NCI-H526 treated with DMSO at 0.1 percent for 48 hours (cell line): ENCODE measurements around the gene RFX1.
A peak's percentile ranks its signal among the peaks of the same experiment; 100 is the strongest.
"Not testable (repeated sequence)": the region's sequence is repeated elsewhere in the genome, so short reads cannot be mapped to it uniquely, and the experiment has no call there.

Experiments used
- DNase-seq: peaks from one replicate; lab custom pipeline; 2025; lab: John Stamatoyannopoulos, UW

The RFX1 gene

DNA sequence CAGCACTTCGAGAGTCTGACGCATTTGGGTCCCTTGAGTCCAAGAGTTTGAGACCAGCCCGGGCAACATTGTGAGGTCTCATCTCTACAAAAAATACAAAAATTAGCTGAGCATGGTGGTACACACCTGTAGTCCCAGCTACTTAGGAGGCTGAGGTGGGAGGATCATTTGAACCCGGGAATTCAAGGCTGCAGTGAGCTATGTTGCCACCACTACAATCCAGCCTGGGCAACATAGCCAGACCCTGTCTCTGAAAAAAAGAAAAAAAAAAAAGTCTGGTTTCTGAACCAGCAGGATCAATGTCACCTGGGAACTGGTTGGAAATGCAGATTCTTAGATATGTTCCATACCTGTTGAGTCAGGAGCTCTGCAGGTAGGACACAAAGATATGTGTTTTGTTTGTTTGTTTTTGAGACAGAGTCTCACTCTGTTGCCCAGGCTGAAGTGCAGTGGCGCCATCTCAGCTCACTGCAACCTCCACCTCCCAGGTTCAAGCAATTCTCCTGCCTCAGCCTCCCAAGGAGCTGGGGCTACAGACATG is 20.6 kb upstream of the RFX1 start:
- DNase-seq: not testable (repeated sequence)

GRCh38 chr19:14023404-14024235 is 17.5 kb upstream of the RFX1 start:
- DNase-seq: no peak

DNA sequence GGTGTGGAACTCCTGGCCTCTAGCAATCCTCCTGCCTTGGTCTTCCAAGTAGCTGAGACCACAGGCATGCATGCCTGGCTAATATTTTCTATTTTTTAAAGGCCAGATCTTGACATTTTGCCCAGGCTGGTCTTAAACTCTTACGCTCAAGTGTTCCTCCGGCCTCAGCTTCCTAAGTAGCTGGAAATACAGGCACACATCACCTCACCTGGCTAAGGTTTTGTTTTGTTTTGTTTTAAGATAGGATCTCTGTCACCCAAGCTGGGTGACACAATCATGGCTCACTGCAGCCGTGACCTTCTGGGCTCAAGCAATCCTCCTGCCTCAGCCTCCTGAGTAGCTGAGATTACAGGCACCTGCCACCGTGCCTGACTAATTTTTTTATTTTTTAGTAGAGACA is 16.3 kb upstream of the RFX1 start:
- no peak for DNase-seq

DNA sequence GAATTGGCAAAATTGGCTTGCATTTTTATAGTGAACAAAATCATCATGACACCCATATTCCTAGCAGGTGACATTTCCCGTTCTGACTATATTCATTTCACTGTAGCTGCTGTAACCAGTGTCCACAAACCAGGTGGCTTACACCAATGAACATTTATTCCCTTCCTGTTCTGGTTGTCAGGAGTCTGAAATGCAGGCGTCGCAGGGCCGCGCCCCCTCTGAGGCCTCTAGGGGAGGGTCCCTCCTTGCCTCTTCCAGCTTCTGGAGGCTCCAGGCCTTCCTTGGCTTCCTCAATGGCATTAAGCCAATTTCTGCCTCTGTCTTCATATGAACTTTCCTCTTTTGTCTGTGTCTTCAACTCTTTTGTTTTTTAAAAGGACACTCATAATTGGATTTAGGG is 15.4 kb upstream of the RFX1 start:
- DNase-seq: no peak

- DNase-seq: not testable (repeated sequence)
Observed at GRCh38 chr19:14019739-14020138, 13.6 kb upstream of the RFX1 start.

DNA sequence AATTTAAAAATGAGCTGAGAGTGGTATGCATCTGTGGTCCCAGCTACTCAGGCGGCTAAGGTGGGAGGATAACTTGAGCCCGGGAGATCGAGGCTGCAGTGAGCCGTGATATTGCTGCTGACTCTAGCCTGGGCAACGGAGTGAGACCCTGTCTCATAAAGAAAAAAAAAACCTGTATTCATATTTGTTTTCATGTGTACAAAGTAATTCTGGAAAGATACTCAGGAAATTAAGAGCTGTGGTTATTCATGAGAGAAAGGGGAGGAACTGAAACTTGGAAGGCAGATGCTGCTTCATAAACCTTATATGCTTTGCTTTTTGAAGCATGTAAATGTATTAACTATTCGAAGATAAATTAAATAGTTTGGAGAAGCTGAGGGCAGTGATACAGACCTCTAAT is 13.0 kb upstream of the RFX1 start:
- DNase-seq: no peak

DNA sequence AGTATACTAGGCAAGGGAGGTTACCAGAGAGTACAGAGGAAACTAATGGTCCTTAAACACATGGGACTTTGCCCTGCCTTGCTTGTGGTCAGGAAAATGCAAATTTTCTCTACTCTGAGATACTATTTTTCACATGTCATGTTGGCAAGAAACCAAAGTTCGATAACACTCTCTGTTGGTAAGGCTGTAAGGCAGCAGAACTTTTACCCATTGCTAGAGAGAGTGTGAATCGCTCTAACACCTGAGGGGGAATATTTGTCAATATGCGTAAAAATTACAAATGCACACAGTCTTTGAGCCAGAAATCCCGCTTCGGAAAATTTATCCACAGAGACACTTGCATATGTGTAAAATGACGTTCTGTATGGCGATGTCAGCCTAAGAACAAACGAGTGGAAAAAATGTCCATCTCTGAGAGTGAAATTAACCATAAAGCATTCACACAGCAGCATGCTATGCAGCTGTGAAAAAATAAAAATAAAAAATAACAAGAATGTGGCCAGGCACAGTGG is 9.5 kb upstream of the RFX1 start:
- peak; percentile 64 for DNase-seq

- no peak for DNase-seq
Observed at GRCh38 chr19:14012378-14012915, 6.3 kb upstream of the RFX1 start.

- DNase-seq: no peak
Observed at GRCh38 chr19:14006766-14007562, 844 bp upstream of the RFX1 start.

DNA sequence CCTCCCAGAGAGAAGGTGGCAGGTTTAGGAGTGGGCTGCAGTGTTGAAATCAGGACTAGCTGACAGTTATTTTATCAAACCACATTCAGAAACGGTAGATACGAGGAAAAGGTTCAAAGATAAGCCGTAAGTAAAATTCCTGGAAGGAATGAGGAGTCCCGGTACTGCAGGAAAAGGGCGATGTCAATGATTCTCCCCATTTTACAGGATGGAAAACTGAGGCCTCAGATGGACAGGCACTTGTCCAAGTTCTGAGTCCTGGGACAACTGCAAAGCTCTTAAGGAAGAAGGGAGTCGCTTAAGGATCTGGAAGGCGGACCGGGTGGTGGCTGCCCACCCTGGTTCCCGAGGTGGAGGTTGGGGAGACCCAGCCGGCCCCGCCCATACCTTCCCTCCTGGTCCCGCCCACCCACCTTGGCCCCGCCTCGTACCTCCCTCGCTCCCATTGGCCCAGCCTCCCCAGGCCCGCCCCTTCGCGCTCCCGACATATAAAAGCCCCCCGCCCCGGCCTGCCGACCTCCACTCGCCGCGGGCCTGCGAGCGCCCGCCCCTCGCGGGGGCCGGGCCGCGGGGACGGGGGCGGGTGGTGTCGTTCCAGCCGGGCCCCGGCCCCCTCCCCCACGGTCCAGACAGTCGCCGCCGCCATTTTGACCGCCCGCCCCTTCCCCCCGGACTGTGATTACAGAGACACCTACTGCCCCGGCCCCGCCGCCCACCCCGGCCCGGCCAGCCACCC is 603 bp downstream of the RFX1 start:
- DNase-seq: peak; percentile 21

DNA sequence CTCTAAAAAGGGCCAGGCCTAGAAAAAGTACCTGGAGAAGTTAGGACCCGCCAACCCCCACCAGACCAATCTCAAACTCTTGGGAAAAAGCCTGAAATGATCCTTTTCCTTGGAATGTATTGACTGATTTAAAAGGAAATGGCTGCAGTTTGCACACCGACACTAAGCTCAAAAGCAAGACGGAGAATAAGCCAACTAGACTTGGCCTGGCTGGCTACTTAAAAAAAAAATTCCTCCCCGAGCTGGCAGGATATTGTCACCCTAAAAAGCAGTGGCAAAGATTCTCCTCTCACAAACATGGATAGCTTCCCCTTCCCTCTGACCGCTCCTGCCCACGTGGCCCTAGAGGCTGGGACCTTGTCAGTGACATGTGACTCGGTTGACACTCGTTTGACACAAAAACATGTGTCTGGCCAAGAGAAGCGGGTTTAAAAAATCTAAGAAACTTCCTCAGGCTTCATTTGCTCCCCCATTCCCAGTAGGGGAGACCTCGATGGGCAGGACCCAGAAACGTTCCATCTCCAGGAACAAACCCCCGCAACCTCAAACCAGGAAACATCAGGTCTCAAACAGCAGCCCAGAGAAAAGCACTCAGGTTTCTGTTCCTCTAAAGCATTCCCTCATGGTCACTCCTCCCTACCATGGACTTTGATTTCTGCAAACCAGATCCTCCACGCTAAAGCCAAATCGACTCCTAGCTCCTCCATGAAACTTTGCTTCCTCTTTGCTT is 1.3 kb downstream of the RFX1 start:
- DNase-seq: no peak

DNA sequence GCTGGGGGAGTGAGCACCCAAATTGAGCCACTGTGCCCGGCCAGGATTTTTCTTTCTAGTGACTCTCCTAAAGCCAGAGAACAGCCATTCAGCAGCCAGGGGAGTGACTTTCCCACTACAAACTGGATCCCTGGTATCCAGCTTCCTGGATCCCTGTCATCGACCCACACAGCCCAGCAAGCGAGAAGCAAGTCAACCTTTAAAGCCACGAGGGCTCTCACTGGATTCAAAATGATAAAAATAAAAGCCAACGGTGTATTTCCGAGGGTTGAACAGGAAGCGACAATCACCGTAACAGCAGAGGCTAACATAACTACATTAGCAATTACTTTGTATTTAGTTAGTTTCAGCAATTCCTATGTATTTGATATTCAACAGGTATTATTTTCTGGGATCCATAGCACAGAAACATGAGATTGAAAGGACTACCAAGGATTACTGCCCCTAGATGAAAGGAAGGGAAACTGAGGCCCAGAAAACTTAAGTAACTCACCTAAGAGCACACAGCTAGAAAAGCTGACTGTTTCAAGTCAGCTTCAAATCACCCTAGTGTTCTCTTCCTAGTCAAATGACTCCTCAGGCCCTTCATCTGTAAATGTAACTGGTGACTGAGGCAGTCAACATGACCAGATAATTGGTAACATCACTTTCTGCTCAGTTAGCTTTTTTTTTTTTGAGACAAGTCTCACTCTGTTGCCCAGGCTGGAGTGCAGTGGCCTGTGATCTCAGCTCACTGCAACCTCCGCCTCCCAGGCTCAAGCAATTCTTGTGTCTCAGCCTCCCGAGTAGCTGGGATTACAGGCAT is 2.7 kb downstream of the RFX1 start:
- no peak for DNase-seq

GRCh38 chr19:14002571-14003250 is 3.4 kb downstream of the RFX1 start:
- no peak for DNase-seq

DNA sequence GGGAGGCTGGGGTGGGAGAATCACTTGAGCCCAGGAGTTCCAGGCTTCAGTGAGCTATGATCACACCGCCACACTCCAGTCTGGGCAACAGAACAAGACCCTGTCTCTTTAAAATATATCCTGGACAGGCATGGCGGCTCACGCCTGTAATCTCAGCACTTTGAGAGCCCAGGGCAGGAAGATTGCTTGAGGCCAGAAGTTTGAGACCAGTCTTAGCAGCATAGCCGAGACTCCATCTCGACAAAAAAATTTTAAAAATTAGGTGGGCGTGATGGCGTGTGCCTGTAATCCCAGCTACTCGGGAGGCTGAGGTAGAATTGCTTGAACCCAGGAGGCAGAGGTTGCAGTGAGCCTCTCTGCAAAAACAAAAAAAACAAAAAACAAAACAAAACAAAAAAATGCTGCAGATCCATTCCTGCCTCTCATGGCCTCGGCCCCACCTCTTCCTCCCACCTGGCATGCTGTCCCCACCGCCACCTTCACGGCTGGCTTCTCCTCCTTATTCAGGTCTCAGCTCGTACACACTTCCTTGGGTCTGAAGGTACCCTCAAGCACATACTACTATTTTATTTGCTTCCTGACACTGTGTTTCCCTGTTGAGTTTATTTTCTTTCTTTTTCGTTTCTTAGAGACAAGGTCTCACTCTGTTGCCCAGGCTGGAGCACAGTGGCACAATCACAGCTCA is 5.3 kb downstream of the RFX1 start:
- no peak for DNase-seq

DNA sequence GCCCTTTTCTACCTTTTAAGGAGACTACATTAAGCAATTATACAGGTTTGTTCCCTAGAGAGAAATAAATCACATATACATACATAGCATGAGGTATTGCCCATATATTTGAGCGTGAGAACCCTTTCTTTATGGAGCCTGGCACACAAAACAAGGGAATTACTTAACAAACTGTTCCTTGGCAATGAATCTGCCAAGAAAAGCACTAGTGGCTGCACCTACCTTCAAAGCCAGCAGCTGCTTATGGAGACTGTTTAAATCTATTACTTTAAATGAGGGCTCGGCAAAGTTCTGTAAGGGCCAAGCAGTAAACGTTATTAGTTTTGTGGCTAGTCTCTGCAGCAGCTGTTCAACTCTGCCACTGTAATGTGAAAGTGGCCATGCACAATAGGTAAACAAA is 7.0 kb downstream of the RFX1 start:
- DNase-seq: no peak

DNA sequence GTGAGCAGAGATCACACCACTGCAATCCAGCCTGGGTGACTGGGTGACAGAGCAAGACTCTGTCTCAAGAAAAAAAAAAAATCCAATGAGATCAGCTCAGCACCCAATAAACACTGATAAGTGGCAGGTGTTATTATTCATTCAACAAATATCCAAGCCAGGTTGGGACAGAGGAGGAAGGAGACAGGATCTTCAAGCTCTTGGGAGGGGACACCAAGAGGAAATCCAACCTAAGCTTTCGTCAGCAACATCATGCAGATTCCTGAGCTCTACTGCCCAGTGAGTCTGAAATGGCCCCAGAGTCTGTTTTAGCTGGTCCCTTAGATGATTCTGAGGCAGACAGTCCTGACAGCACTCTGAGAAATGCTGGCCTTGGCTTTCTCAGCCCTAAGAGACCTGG is 7.7 kb downstream of the RFX1 start:
- no peak for DNase-seq

DNA sequence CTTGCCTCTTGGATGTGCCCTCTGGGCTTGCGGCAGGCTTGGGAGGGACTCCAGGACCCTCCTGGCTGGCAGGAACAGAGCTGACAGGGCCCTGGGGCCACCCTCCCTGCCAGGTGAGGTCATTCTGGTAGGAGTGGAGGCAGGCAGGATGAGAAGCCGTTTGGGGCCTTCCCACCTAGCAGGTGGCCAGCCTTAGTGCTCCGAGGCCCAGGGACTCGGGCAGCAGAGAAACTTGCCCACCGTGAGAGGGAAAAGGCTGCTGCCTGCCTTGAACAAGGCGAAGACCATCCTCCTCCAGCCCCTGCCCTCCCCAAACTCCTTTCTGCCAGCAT is 8.5 kb downstream of the RFX1 start:
- no peak for DNase-seq

- no peak for DNase-seq
Observed at GRCh38 chr19:13996928-13997630, 9.0 kb downstream of the RFX1 start.
